Bronchial epithelial cell (primary cell): ENCODE data around the gene RAB21. TPM values are rescaled to one million over a fixed set of nuclear protein-coding genes. Genes with fewer than 3 reads are reported as not detected.

Experiments
- DNase-seq: peaks from one replicate; pipeline ENCODE4 v3.0.0-alpha.2; 2010; ENCODE audit warnings: low read depth
- FAIRE-seq: peaks from 2 replicates; lab custom pipeline; 2011; peaks lifted over from hg19 to GRCh38; lab: Jason Lieb, UNC
- H3K27me3 ChIP-seq: 2 replicates; pipeline ENCODE4 v1.5.1; 2011; ENCODE audit warnings: low read length; ENCODE audit not compliant: control insufficient read depth, insufficient read depth
- H3K36me3 ChIP-seq: 2 replicates; pipeline ENCODE4 v1.5.1; 2011; ENCODE audit warnings: low read length; ENCODE audit not compliant: control insufficient read depth, insufficient read depth
- H3K4me3 ChIP-seq: 2 replicates; pipeline ENCODE4 v1.5.1; 2011; ENCODE audit warnings: mild to moderate bottlenecking, low read depth, low read length, control low read depth
- total RNA-seq: library from RNA; depleted of rRNA; stranded (reverse); fragments of >200 nt; gene quantifications from 2 replicates; pipeline ENCODE4 v1.2.1, GENCODE V29; 2014
- TF ChIP-seq, protein P1 (sequence below): IDR thresholded peaks from 2 replicates; pipeline ENCODE4 v1.5.1; 2011; ENCODE audit warnings: mild to moderate bottlenecking, moderate library complexity, low read length, control low read depth, inconsistent platforms; ENCODE audit not compliant: insufficient read depth, severe bottlenecking

The RAB21 gene
- total RNA-seq, 1 donor from 2014 or later, result 27.9 TPM

DNA sequence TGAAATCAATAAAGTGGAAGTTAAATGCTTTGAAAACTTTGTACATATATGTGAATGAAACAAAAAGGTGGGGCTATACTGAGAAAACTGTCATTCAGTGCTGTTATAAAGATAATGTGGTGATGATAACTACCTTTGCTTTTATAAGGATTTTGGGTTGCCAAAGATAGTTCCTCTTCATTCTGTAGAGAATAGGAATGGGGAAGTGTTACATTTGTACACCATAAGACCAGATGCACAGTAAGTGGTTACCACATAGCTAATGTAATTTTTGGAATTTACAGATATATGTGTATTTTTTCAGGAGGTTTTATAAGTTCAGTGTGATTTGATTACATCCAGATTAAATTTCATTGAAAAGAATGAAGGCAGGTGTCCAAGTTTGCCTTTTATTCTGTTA lies 18.1 kb downstream of the RAB21 start:
- Histone ChIP-seq H3K36me3 (peaks cover 9% of the 10 kb centered on the region), H3K4me3 (no peak overlapping the region), H3K27me3 (no peaks in the 10 kb centered on the region)
- no peak for DNase-seq
- FAIRE-seq, result no peak
- TF ChIP-seq, protein P1, sequence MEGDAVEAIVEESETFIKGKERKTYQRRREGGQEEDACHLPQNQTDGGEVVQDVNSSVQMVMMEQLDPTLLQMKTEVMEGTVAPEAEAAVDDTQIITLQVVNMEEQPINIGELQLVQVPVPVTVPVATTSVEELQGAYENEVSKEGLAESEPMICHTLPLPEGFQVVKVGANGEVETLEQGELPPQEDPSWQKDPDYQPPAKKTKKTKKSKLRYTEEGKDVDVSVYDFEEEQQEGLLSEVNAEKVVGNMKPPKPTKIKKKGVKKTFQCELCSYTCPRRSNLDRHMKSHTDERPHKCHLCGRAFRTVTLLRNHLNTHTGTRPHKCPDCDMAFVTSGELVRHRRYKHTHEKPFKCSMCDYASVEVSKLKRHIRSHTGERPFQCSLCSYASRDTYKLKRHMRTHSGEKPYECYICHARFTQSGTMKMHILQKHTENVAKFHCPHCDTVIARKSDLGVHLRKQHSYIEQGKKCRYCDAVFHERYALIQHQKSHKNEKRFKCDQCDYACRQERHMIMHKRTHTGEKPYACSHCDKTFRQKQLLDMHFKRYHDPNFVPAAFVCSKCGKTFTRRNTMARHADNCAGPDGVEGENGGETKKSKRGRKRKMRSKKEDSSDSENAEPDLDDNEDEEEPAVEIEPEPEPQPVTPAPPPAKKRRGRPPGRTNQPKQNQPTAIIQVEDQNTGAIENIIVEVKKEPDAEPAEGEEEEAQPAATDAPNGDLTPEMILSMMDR, result no peak

DNA sequence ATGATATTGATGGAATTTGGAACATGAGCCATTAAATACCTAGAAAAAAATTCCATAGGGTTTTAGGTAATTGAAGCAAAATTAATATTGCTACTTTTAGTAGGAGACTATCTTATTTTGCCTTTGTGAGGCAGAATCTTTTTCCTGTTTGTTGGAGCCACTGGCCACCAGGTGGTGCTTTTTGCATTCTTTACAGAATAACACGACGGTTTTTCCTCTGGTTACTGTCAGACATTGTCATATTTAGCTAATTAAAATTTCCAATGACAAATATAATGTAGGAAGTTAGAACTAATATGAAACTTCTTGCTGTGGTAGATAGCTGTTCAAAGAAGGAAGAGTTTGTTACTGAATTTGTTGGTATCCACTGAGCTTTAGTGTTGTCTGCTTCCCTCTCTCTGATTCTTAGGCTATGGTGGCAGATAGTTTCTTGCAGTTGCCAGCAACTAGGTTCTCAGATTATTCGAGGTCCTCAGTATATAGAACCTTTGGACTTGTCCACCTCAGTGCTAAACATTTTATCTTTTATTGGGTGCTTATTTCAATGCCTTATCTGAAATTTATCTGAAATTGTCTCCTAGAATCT lies 25.7 kb downstream of the RAB21 start:
- FAIRE-seq (no peak), DNase-seq (peak; percentile 41)
- H3K36me3 ChIP-seq, result peaks cover 2% of the 10 kb centered on the region
- no peak overlapping the region for H3K4me3 ChIP-seq
- H3K27me3 ChIP-seq, result no peaks in the 10 kb centered on the region
- TF ChIP-seq, protein P1, result peak; percentile 51

DNA sequence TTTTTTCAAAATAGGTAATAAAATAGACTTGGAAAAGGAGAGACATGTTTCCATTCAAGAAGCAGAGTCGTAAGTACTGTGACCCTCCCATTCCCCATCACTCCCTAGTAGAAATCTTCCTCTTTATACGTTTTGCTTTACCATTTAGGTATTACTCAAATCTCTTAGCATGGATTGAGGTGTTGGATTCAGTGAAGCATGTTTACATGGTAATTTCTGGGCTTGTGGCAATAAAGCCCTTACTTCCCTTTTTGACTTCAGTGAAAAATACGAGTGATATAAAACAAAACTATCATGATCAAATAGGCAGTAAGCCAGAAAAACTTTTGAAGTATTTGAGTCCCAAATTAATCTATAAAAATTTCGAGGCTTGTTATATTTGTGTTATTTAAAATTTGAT lies 27.4 kb downstream of the RAB21 start:
- DNase-seq, result no peak
- Histone ChIP-seq H3K36me3 (peaks cover 3% of the 10 kb centered on the region), H3K4me3 (no peak overlapping the region), H3K27me3 (no peaks in the 10 kb centered on the region)
- TF ChIP-seq, protein P1, result no peak
- FAIRE-seq, result no peak

DNA sequence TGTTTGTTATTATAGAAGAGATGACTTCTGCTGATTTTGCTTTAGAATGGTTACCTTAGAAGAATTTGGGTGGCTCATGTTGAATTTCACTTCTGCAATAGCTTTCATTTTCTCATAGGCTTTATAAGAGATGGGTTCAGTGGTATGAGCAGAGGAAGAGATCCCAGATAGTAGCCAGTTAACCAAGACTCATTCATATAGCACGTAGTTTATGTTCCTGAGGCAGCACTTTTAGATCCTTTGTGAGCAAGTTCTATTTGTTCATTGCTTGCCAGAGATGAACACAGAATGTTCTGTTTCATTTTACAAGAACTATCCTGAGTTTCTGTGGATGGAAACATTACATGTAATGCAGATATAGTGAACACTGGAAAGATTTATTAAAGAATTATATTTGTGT lies 32.2 kb downstream of the RAB21 start:
- H3K36me3 ChIP-seq, result peaks cover 3% of the 10 kb centered on the region
- no peak for FAIRE-seq
- H3K4me3 ChIP-seq, result no peak overlapping the region
- no peaks in the 10 kb centered on the region for H3K27me3 ChIP-seq
- no peak for DNase-seq
- TF ChIP-seq, protein P1, result no peak

DNA sequence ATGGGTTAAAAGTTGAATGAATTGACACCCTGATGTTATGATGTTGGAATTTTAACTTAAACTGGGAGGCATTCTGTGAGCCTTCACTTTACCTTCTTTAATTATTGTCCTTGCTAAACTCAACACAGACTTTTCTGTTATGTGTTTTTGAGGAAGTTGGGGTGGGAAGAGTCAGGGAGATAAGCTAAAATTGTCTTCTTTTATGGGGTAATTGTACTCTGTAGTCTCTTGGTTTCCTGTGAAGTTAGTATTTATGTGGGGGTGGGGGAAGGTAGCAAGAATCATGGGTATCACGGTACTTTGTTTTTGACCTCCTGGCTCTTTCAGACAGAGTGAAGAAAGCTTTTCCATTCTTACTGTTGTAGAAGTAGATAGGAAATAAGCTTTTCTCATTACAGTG lies 32.9 kb downstream of the RAB21 start:
- no peak overlapping the region for H3K4me3 ChIP-seq
- H3K27me3 ChIP-seq, result no peaks in the 10 kb centered on the region
- FAIRE-seq (no peak), DNase-seq (no peak)
- H3K36me3 ChIP-seq, result peaks cover 3% of the 10 kb centered on the region
- TF ChIP-seq, protein P1, result no peak

DNA sequence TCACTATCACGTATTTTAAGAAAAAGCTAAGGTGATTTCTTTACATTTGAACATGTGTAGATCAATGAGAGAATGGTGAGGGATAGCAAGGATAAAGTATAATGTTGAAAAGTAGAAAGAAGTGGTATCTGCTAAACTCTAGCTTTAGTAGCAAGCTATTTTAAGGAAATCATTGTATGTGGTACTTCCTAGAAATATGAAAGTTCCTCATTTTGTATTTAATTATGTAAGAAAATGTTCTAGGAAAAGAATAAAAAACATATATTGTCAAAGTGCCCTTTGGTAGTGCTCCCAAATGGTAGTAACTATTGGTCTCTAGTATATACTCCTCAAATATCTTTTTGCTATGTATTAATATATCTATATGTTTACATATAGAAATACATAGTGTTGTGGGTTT lies 35.7 kb downstream of the RAB21 start:
- H3K27me3 ChIP-seq, result no peaks in the 10 kb centered on the region
- H3K4me3 ChIP-seq, result no peak overlapping the region
- TF ChIP-seq, protein P1, result no peak
- H3K36me3 ChIP-seq, result peaks cover 2% of the 10 kb centered on the region
- DNase-seq (no peak), FAIRE-seq (no peak)
